H1 (cell line): ENCODE data around the gene BIRC2. TPM values are rescaled to one million over a fixed set of nuclear protein-coding genes. Genes with fewer than 3 reads are reported as not detected.

Experiments
- CTCF ChIA-PET: fragments of 300-600 bp; sonication (Branson Sonifier 250); formaldehyde crosslinking; loops from one replicate; lab custom pipeline; 2021; ENCODE audit not compliant: partially characterized antibody; lab: Charles Lee
- POLR2A ChIA-PET: fragments of 300-600 bp; sonication (Branson Sonifier 250); formaldehyde crosslinking; loops from one replicate; lab custom pipeline; 2021; ENCODE audit warnings: inconsistent platforms; ENCODE audit not compliant: partially characterized antibody; lab: Charles Lee
- DNase-seq, 2 experiments: peaks; one replicate each; pipeline versions ENCODE4 v3.0.0 to v3.0.0-alpha.2; 2010 to 2022; ENCODE audit warnings: low spot score in 2 of 2, low read depth in 1 of 2, mixed read lengths in 1 of 2
- FAIRE-seq: peaks from 2 replicates; lab custom pipeline; 2011; peaks lifted over from hg19 to GRCh38; lab: Jason Lieb, UNC
- H2AFZ ChIP-seq: 2 replicates; pipeline ENCODE4 v1.8.1; 2012; ENCODE audit warnings: low read length, inconsistent platforms
- H2AK5ac ChIP-seq: 2 replicates; pipeline ENCODE4 v1.6.1; 2013; ENCODE audit warnings: low read depth, low read length
- H2BK120ac ChIP-seq: replicated peaks from 2 replicates; pipeline ENCODE3; 2013; ENCODE audit warnings: low read depth, low read length, inconsistent platforms
- H2BK12ac ChIP-seq: 2 replicates; pipeline ENCODE4 v1.6.1; 2013; ENCODE audit warnings: low read depth, low read length
- H2BK15ac ChIP-seq: 2 replicates; pipeline ENCODE4 v1.6.1; 2013; ENCODE audit warnings: low read length
- H2BK20ac ChIP-seq: 2 replicates; pipeline ENCODE4 v1.6.1; 2013; ENCODE audit warnings: low read length
- H2BK5ac ChIP-seq: 2 replicates; pipeline ENCODE4 v1.6.1; 2013; ENCODE audit warnings: low read depth, low read length
- H3K14ac ChIP-seq: 2 replicates; pipeline ENCODE4 v1.6.1; 2013; ENCODE audit warnings: inconsistent platforms; ENCODE audit not compliant: insufficient read length
- H3K18ac ChIP-seq: 2 replicates; pipeline ENCODE4 v1.6.1; 2013; ENCODE audit warnings: low read length; ENCODE audit errors: extremely low read depth
- H3K23ac ChIP-seq: 2 replicates; pipeline ENCODE4 v1.6.1; 2013; ENCODE audit warnings: inconsistent platforms; ENCODE audit not compliant: insufficient read length
- H3K23me2 ChIP-seq: 2 replicates; pipeline ENCODE4 v1.6.1; 2013; ENCODE audit warnings: low read depth, low read length
- H3K27ac ChIP-seq: 2 replicates; pipeline ENCODE4 v1.6.1; 2011; ENCODE audit warnings: low read depth, low read length, inconsistent platforms
- H3K27me3 ChIP-seq, 4 experiments: replicated peaks in 1 of 4; 1 replicate in 1 of 4; 2 replicates in 3 of 4; pipeline versions ENCODE4 v1.6.1 to v1.8.1; 2011 to 2013; ENCODE audit warnings: low read length in 3 of 4, mild to moderate bottlenecking in 3 of 4, inconsistent platforms in 2 of 4, mixed read lengths in 2 of 4, moderate library complexity in 1 of 4; ENCODE audit not compliant: control insufficient read depth in 3 of 4, insufficient read depth in 3 of 4; ENCODE audit errors: extremely low read depth in 1 of 4
- H3K36me3 ChIP-seq, 4 experiments: 2 replicates each; pipeline versions ENCODE4 v1.6.1 to v1.8.1; 2011 to 2013; ENCODE audit warnings: mild to moderate bottlenecking in 4 of 4, low read length in 3 of 4, moderate library complexity in 2 of 4, control low read depth in 1 of 4, inconsistent platforms in 1 of 4; ENCODE audit not compliant: insufficient read depth in 4 of 4, control insufficient read depth in 2 of 4
- H3K4ac ChIP-seq: replicated peaks from 2 replicates; pipeline ENCODE3; 2013; ENCODE audit warnings: low read length, low read depth, mixed read lengths, inconsistent platforms; ENCODE audit not compliant: insufficient read length
- H3K4me1 ChIP-seq, 4 experiments: replicated peaks in 1 of 4; 1 replicate in 1 of 4; 2 replicates in 3 of 4; pipeline versions ENCODE4 v1.6.1 to v1.8.1; 2011 to 2013; ENCODE audit warnings: low read length in 3 of 4, inconsistent platforms in 2 of 4, mixed read lengths in 1 of 4; ENCODE audit not compliant: insufficient read depth in 4 of 4, control insufficient read depth in 3 of 4
- H3K4me2 ChIP-seq, 2 experiments: 2 replicates each; pipeline versions ENCODE4 v1.6.1 to v1.8.1; 2011 to 2013; ENCODE audit warnings: low read depth in 2 of 2, low read length in 2 of 2, control low read depth in 1 of 2, inconsistent platforms in 1 of 2, mild to moderate bottlenecking in 1 of 2; ENCODE audit not compliant: insufficient read depth in 1 of 2
- H3K4me3 ChIP-seq, 4 experiments: fragments of 200-600, 300-600 bp in 1 of 4; sonication (generic), shearing (Covaris generic), sonication (Bioruptor Twin) in 1 of 4; 2 replicates each; pipeline versions ENCODE4 v1.5.1 to v1.8.1; 2011 to 2016; ENCODE audit warnings: low read length in 4 of 4, low read depth in 3 of 4, control low read depth in 2 of 4, inconsistent platforms in 2 of 4, mild to moderate bottlenecking in 2 of 4, mixed read lengths in 1 of 4, moderate library complexity in 1 of 4; ENCODE audit not compliant: insufficient read depth in 2 of 4; ENCODE audit errors: extremely low read depth in 1 of 4
- H3K56ac ChIP-seq: replicated peaks from 2 replicates; pipeline ENCODE3; 2013; ENCODE audit warnings: low read depth, mild to moderate bottlenecking, mixed read lengths, low read length, inconsistent platforms; ENCODE audit not compliant: insufficient read length
- H3K79me1 ChIP-seq: 2 replicates; pipeline ENCODE4 v1.6.1; 2013; ENCODE audit warnings: low read depth, low read length, control low read depth
- H3K79me2 ChIP-seq, 2 experiments: 2 replicates each; pipeline versions ENCODE4 v1.6.1 to v1.8.1; 2012 to 2013; ENCODE audit warnings: low read length in 2 of 2, mild to moderate bottlenecking in 2 of 2, inconsistent platforms in 1 of 2; ENCODE audit not compliant: insufficient read depth in 2 of 2, control insufficient read depth in 1 of 2
- H3K9ac ChIP-seq, 4 experiments: replicated peaks in 1 of 4; 1 replicate in 1 of 4; 2 replicates in 3 of 4; pipeline versions ENCODE4 v1.6.1 to v1.8.1; 2011 to 2013; ENCODE audit warnings: low read depth in 3 of 4, low read length in 3 of 4, control low read depth in 2 of 4, mild to moderate bottlenecking in 2 of 4, moderate library complexity in 2 of 4, inconsistent platforms in 1 of 4; ENCODE audit errors: extremely low read depth in 1 of 4
- H3K9me3 ChIP-seq, 2 experiments: 2 replicates each; pipeline versions ENCODE4 v1.6.1 to v1.8.1; 2012 to 2013; ENCODE audit warnings: mild to moderate bottlenecking in 2 of 2, moderate library complexity in 2 of 2, control low read depth in 1 of 2, inconsistent platforms in 1 of 2, low read depth in 1 of 2, low read length in 1 of 2, mixed read lengths in 1 of 2; ENCODE audit not compliant: insufficient read depth in 2 of 2
- H4K20me1 ChIP-seq, 2 experiments: replicated peaks in 1 of 2; 2 replicates each; pipeline versions ENCODE3 to v1.8.1; 2011 to 2013; ENCODE audit warnings: inconsistent platforms in 2 of 2, low read length in 2 of 2, mild to moderate bottlenecking in 1 of 2; ENCODE audit not compliant: insufficient read depth in 2 of 2, control insufficient read depth in 1 of 2
- H4K5ac ChIP-seq: 2 replicates; pipeline ENCODE4 v1.6.1; 2013; ENCODE audit warnings: low read length, low read depth, mixed read lengths, inconsistent platforms; ENCODE audit not compliant: insufficient read length
- H4K8ac ChIP-seq: 2 replicates; pipeline ENCODE4 v1.8.0; 2013; ENCODE audit warnings: mild to moderate bottlenecking, moderate library complexity, low read length, inconsistent platforms; ENCODE audit not compliant: insufficient read depth; ENCODE audit errors: extremely low read depth
- H4K91ac ChIP-seq: replicated peaks from 2 replicates; pipeline ENCODE3; 2013; ENCODE audit warnings: low read length, mixed read lengths, inconsistent platforms; ENCODE audit not compliant: insufficient read length
- CEBPB ChIP-seq: IDR thresholded peaks from 2 replicates; pipeline ENCODE4 v1.6.1; 2012; ENCODE audit warnings: low read depth, low read length
- CHD1 ChIP-seq: IDR thresholded peaks from 2 replicates; pipeline ENCODE4 v1.6.1; 2012; ENCODE audit warnings: low read depth, low read length, improper control_type of control experiment
- EZH2 ChIP-seq: fragments of 200-600 bp; sonication (generic); IDR thresholded peaks from 2 replicates; pipeline ENCODE4 v1.7.1; 2012; ENCODE audit warnings: low read depth, mild to moderate bottlenecking, moderate library complexity, low read length, inconsistent platforms; ENCODE audit not compliant: severe bottlenecking
- GTF2F1 ChIP-seq: IDR thresholded peaks from 2 replicates; pipeline ENCODE4 v1.6.1; 2012; ENCODE audit warnings: low read depth, low read length, improper control_type of control experiment, borderline replicate concordance
- KDM1A ChIP-seq: fragments of 200-600, 300-600 bp; sonication (generic); IDR thresholded peaks from 2 replicates; pipeline ENCODE4 v1.7.1; 2016; ENCODE audit warnings: mild to moderate bottlenecking, low read length, borderline replicate concordance
- RAD21 ChIP-seq, 2 experiments: IDR thresholded peaks in 1 of 2; conservative IDR thresholded peaks in 1 of 2; 2 replicates each; pipeline ENCODE4 v1.6.1; 2011; ENCODE audit warnings: low read depth in 2 of 2, low read length in 2 of 2, improper control_type of control experiment in 1 of 2, inconsistent platforms in 1 of 2, mild to moderate bottlenecking in 1 of 2, moderate library complexity in 1 of 2
- RFX5 ChIP-seq: IDR thresholded peaks from 2 replicates; pipeline ENCODE4 v1.6.1; 2011; ENCODE audit warnings: low read depth, low read length, improper control_type of control experiment, borderline replicate concordance
- RNF2 ChIP-seq: fragments of 200-900, 300-1000 bp; sonication (generic); IDR thresholded peaks from 2 replicates; pipeline ENCODE4 v1.7.1; 2016; ENCODE audit warnings: borderline replicate concordance, low read depth, mild to moderate bottlenecking, antibody characterized with exemption, low read length; ENCODE audit not compliant: poor library complexity, severe bottlenecking; ENCODE audit errors: missing control alignments
- RXRA ChIP-seq: IDR thresholded peaks from 2 replicates; pipeline ENCODE4 v1.6.1; 2011; ENCODE audit warnings: low read depth, mild to moderate bottlenecking, low read length, moderate library complexity; ENCODE audit not compliant: insufficient read depth
- SUZ12 ChIP-seq: fragments of 200-600 bp; sonication (generic); IDR thresholded peaks from 2 replicates; pipeline ENCODE4 v1.6.1; 2012; ENCODE audit warnings: mild to moderate bottlenecking, inconsistent platforms, low read length, moderate library complexity, mixed read lengths
- TAF1 ChIP-seq: IDR thresholded peaks from 2 replicates; pipeline ENCODE4 v1.6.1; 2011; ENCODE audit warnings: mild to moderate bottlenecking, low read depth, low read length
- TBP ChIP-seq: IDR thresholded peaks from 2 replicates; pipeline ENCODE4 v1.6.1; 2011; ENCODE audit warnings: low read depth, low read length, improper control_type of control experiment
- ZNF274 ChIP-seq: IDR thresholded peaks from 2 replicates; pipeline ENCODE4 v1.7.0; 2012; ENCODE audit warnings: low read length, borderline replicate concordance; ENCODE audit errors: extremely low read depth
- polyA plus RNA-seq, 7 experiments: library from polyadenylated mRNA; depleted of rRNA in 3 of 7; stranded (reverse) in 5 of 7; unstranded in 2 of 7; fragments of >200 nt in 5 of 7; fragments of 200-250 nt in 2 of 7; gene quantifications; 1 replicate in 5 of 7; 2 replicates in 1 of 7; 4 replicates in 1 of 7; pipeline versions ENCODE4 v1.2.1 to v1.2.3, GENCODE V29; 2011 to 2013; ENCODE audit warnings: missing spikeins in 2 of 7, mixed read lengths in 2 of 7
- total RNA-seq: library from RNA; stranded (reverse); fragmentation: NEBNext Ultra II Directional; extraction: Animal tissue kit (Norgen Biotek cat#: 25700); gene quantifications from 2 replicates; pipeline ENCODE4 v1.2.1, GENCODE V29; 2021

Gene BIRC2
- total and polyA plus RNA-seq, 2 of the 8 experiments (the other 6 are each of a cell fraction or from before 2014, with no cell fraction given): 18.4 to 24.7 TPM

- no peak overlapping the region for H3K9ac ChIP-seq
- H3K27me3 ChIP-seq: no peaks in the 10 kb centered on the region
- H3K56ac ChIP-seq: no peak overlapping the region
- H4K5ac ChIP-seq: no peak overlapping the region
- H3K9me3 ChIP-seq: no peaks in the 10 kb centered on the region
- no peak overlapping the region for H2AFZ ChIP-seq
- H3K4ac ChIP-seq: no peak overlapping the region
- H3K14ac ChIP-seq: no peak overlapping the region
- no peak overlapping the region for H2BK20ac ChIP-seq
- H3K27ac ChIP-seq: no peak overlapping the region
- H2BK5ac ChIP-seq: no peak overlapping the region
- POLR2A ChIA-PET: no interaction called here
- H3K4me2 ChIP-seq: no peak overlapping the region
- H3K23ac ChIP-seq: no peak overlapping the region
- no peak overlapping the region for H2BK120ac ChIP-seq
- FAIRE-seq (no peak), DNase-seq (no peak)
- no peak overlapping the region for H2BK15ac ChIP-seq
- no peak overlapping the region for H4K8ac ChIP-seq
- no peak overlapping the region for H3K18ac ChIP-seq
- no peak overlapping the region for H3K4me3 ChIP-seq
- H3K36me3 ChIP-seq: peaks cover 0 to 16% (median 4%) of the 10 kb centered on the region in 4 experiments; a peak in 3 of 8 replicates
- 0 out of 2 replicates have a peak, but pooled peaks cover 2% of the 10 kb centered on the region for H3K23me2 ChIP-seq
- TF ChIP-seq KDM1A (no peak), CHD1 (no peak), RXRA (no peak), CEBPB (no peak), ZNF274 (no peak), GTF2F1 (no peak), TBP (no peak), SUZ12 (no peak), EZH2 (no peak), TAF1 (no peak), RFX5 (no peak), RAD21 (IDR thresholded peaks at IDR 0.05 in 1 of 2, conservative IDR thresholded peaks at IDR 0.05 in 1 of 2; ENCODE audit: low read depth in 2 of 2, low read length in 2 of 2) (no peak), RNF2 (no peak)
- H2AK5ac ChIP-seq: no peak overlapping the region
- peaks cover 0 to 1% of the 10 kb centered on the region in 2 experiments for H4K20me1 ChIP-seq
- H3K4me1 ChIP-seq: peaks cover 0 to 5% (median 3%) of the 10 kb centered on the region in 4 experiments; a peak in 5 of 7 replicates
- no peak overlapping the region for H2BK12ac ChIP-seq
- no peak overlapping the region for H4K91ac ChIP-seq
- no peaks in the 10 kb centered on the region for H3K79me1 ChIP-seq
- CTCF ChIA-PET: interaction anchor here (1.2 to 2.7 kb wide), 3 partner anchors 11 to 37 kb away, joined by 3 to 14 read pairs (median 8); no protein-coding TSS in a partner anchor
- H3K79me2 ChIP-seq: peaks cover 0 to 10% of the 10 kb centered on the region in 2 experiments; a peak in 1 of 4 replicates
Observed at GRCh38 chr11:102378818-102379217, 31.8 kb downstream of the BIRC2 start.
